Small intestine (tissue), 7 donors: ENCODE measurements around the gene ACTR1B. TPM values are rescaled to one million over a fixed set of nuclear protein-coding genes. Genes with fewer than 3 reads are reported as not detected.
"Not testable (repeated sequence)": the region's sequence is repeated elsewhere in the genome, so short reads cannot be mapped to it uniquely, and the experiment has no call there.

Source experiments
- DNase-seq, 2 donors: peaks; one replicate each; pipeline versions ENCODE4 v3.0.0 to v3.0.0-alpha.2; 2013
- FAIRE-seq: peaks from 2 replicates; lab custom pipeline; 2012; peaks lifted over from hg19 to GRCh38; lab: Jason Lieb, UNC
- H3K27ac ChIP-seq, 3 donors: one replicate each; pipeline ENCODE4 v1.5.1; 2013; ENCODE audit warnings: low read length in 2 of 3, mild to moderate bottlenecking in 2 of 3, control low read depth in 1 of 3, inconsistent platforms in 1 of 3, low read depth in 1 of 3, moderate library complexity in 1 of 3
- H3K27me3 ChIP-seq, 3 donors: one replicate each; pipeline ENCODE4 v1.6.1; 2013; ENCODE audit warnings: low read length in 3 of 3, inconsistent platforms in 1 of 3; ENCODE audit not compliant: control insufficient read depth in 3 of 3, insufficient read depth in 3 of 3
- H3K36me3 ChIP-seq, 3 donors: one replicate each; pipeline ENCODE4 v1.6.1; 2013; ENCODE audit warnings: low read length in 3 of 3, inconsistent platforms in 1 of 3, low read depth in 1 of 3, mild to moderate bottlenecking in 1 of 3, moderate library complexity in 1 of 3; ENCODE audit not compliant: control insufficient read depth in 3 of 3, insufficient read depth in 2 of 3
- H3K4me1 ChIP-seq, 3 donors: one replicate each; pipeline ENCODE4 v1.6.1; 2013; ENCODE audit warnings: low read length in 2 of 3, inconsistent platforms in 1 of 3, low read depth in 1 of 3, mild to moderate bottlenecking in 1 of 3, moderate library complexity in 1 of 3; ENCODE audit not compliant: control insufficient read depth in 3 of 3, insufficient read depth in 2 of 3
- H3K4me3 ChIP-seq, 3 donors: one replicate each; pipeline ENCODE4 v1.5.1; 2013; ENCODE audit warnings: low read length in 3 of 3, control low read depth in 1 of 3, inconsistent platforms in 1 of 3, low read depth in 1 of 3, mild to moderate bottlenecking in 1 of 3, moderate library complexity in 1 of 3
- H3K9me3 ChIP-seq, 2 donors: one replicate each; pipeline ENCODE4 v1.6.1; 2013; ENCODE audit warnings: low read depth in 1 of 2, low read length in 1 of 2; ENCODE audit not compliant: control insufficient read depth in 2 of 2, insufficient read depth in 1 of 2
- WGBS, 3 donors: extraction: QIAGEN DNeasy Blood & Tissue Kit; methylation state at CpG; one replicate each; pipeline ENCODE4 v1.1.7; 2013; 5-methylcytosine and 5-hydroxymethylcytosine counted together
- polyA plus RNA-seq, 4 donors: library from polyadenylated mRNA; stranded (reverse) in 3 of 4; unstranded in 1 of 4; fragments of 200-250 nt in 3 of 4; fragments of 120-200 nt in 1 of 4; gene quantifications; one replicate each; pipeline versions ENCODE4 v1.2.1 to v1.2.3, GENCODE V29; 2013
- donor health status: healthy with polysubstance abuse.
- donor health status: control.
- donor health status: control.
- donor health status: Bipolar disorder and iron deficiency.
- donor health status: healthy.

The ACTR1B gene
- polyA plus RNA-seq, 4 donors, result 56.6 to 91.2 (median 67.4) TPM

DNA sequence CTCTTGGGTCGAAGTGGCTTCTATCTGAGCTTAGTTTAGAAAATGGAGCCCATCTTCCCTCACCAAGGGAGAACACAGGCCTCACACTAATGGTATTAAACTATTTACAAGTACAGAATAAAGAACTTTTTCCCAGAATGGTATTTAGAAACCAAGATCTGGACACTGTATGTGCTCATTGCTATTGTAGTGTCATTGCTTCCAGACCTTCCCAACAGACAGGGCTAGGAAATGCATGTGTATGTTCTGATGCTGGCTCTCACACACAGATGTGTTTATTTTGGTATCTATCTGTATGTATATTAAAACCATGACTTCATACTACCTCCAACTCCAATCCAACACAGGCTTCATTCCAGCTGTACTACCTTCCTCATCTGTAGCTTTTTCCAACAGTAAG is 10.0 kb downstream of the ACTR1B start:
- WGBS, 3 donors, result 100% methylated on average over 1 of the region's 1 CpG
- H3K4me1 ChIP-seq, result peaks cover 0 to 3% (median 2%) of the 10 kb centered on the region in 3 donors
- no peaks in the 10 kb centered on the region for H3K27me3 ChIP-seq
- H3K9me3 ChIP-seq, result peaks cover 0 to 27% of the 10 kb centered on the region in 2 donors
- no peak overlapping the region for H3K4me3 ChIP-seq
- H3K27ac ChIP-seq, result no peak overlapping the region
- no peak for DNase-seq
- no peak for FAIRE-seq
- peaks cover 2 to 48% (median 5%) of the 10 kb centered on the region in 3 donors for H3K36me3 ChIP-seq

DNA sequence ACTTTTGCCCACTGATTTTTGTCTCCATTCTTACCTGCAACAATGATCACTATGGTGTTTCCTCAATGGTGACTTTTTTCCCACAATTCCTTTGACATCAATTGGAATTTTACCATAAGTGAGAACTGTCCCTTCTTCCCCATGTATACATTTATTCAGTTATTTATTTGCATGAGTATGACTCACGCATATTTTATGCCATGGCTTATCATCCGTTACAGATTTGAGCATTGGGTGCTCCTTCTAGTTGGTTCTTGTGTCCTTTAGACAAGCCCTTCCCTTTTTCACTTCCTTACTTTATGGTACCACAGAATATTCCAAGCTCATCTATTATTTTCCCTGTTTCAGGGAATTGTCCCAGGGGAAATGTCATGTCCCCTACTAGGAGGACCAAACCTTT is 10.4 kb downstream of the ACTR1B start:
- Histone ChIP-seq H3K4me3 (no peak overlapping the region), H3K4me1 (peaks cover 0 to 3% (median 2%) of the 10 kb centered on the region in 3 donors), H3K27ac (no peak overlapping the region), H3K36me3 (peaks cover 3 to 44% (median 6%) of the 10 kb centered on the region in 3 donors), H3K27me3 (no peaks in the 10 kb centered on the region), H3K9me3 (peaks cover 0 to 27% of the 10 kb centered on the region in 2 donors)
- DNase-seq, result peak in 1 of 2 donors; percentile 19
- no peak for FAIRE-seq
- WGBS, 3 donors, result 74 to 85% (median 80%) methylated on average over 2 of the region's 2 CpGs

DNA sequence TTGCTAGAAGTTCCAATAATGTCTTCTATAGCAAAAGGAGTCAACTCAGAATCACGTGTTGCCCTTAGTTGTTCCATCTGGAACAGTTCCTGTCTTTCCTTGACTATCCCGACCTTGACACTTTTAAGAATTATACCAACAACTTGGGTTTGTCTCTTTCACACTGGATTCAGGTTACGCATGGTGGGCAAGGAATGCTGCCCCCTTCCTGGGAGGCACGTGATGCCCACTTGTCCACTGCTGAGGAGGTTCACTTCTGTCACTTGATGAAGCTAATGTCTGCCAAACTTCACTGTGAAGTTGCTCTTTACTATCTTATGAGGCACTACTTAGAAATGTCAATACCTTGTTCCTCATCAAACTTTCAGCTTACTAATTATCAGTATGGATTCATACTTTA is 12.7 kb downstream of the ACTR1B start:
- Histone ChIP-seq H3K27me3 (no peaks in the 10 kb centered on the region), H3K9me3 (peaks cover 0 to 27% of the 10 kb centered on the region in 2 donors), H3K4me3 (no peak overlapping the region), H3K27ac (no peak overlapping the region), H3K36me3 (peaks cover 8 to 30% (median 17%) of the 10 kb centered on the region in 3 donors), H3K4me1 (peaks cover 0 to 7% (median 3%) of the 10 kb centered on the region in 3 donors)
- WGBS, 3 donors, result 79 to 86% (median 82%) methylated on average over 4 of the region's 4 CpGs
- no peak for FAIRE-seq
- DNase-seq, result no peak

DNA sequence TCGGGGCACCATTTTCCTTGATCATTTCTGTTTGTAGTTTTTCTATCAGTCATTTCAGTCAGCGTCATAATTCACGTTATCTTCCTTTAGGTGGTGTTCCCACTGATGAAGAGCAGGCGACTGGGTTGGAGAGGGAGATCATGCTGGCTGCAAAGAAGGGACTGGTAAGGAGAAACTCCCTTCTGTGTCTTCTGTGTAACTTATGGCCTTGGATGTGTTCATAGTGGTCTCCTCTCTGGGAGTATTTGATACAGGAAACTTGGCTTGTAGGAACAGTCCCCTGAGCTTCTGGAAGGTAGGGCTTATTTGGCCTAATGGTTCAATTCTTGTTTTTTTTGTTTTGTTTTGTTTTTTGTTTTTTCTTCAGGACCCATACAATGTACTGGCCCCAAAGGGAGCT is 16.9 kb downstream of the ACTR1B start:
- peak overlapping the region in 1 of 3 donors; percentile 14 for H3K27ac ChIP-seq
- no peak for DNase-seq
- H3K4me1 ChIP-seq, result peaks cover 3 to 10% (median 8%) of the 10 kb centered on the region in 3 donors
- H3K36me3 ChIP-seq, result peaks cover 8 to 14% (median 14%) of the 10 kb centered on the region in 3 donors
- FAIRE-seq, result no peak
- H3K4me3 ChIP-seq, result peak overlapping the region; percentile 73 to 99 (median 80)
- WGBS, 3 donors, result 23 to 75% (median 51%) methylated on average over 4 of the region's 4 CpGs
- no peaks in the 10 kb centered on the region for H3K27me3 ChIP-seq
- no peaks in the 10 kb centered on the region for H3K9me3 ChIP-seq

DNA sequence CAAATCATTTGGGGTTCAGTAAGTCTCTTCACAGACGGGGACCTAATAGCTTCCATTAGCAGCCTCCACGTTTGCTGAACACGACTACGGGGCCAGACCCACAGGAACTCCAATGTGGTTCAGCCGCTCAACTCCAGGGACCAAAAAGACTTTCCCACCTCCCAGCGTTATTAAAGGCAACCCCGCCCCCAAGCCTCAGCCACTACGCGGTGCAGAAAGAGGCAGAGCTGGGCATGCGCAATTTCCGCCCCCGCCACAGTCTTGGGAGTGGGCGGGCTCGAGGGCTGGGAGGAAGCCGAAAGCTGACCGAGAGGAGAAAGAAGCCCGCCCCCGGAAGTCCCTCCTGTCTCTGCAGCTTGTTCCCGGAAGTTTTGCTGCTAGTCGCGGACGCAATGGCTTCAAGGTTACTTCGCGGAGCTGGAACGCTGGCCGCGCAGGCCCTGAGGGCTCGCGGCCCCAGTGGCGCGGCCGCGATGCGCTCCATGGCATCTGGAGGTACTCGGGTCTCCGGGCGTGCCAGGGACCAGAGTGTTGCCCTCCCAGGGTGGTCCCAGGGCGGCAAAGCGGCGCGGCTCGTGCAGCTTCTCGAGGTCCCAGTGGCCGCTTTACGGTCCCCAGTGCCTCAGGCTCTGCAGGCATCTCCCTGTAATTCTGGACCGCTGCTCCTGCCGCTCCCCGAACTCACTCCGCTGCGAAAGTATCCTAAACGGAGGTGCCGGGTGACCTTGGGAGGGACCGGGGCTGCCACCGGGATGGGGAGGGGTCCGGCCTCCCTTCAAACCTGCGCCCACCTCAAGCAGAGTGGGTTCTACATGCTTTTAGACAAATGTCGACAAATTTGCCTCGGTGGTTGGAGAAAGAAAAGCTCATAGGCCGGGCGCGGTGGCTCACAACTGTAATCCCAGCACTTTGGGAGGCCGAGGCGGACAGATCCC is 17.9 kb downstream of the ACTR1B start, which contains the start of gene COX5B:
TSS of gene COX5B (plus strand) at position 368 of the 935 bp plus-strand sequence. CDS start at position 393, 25 bp downstream.
- Histone ChIP-seq H3K4me3 (peak within 1 kb of the TSS; percentile 73 to 99 (median 80)), H3K27me3 (no peaks in the 10 kb centered on the region), H3K9me3 (no peaks in the 10 kb centered on the region), H3K27ac (peak within 1 kb of the TSS; percentile 85 to 98 (median 95)), H3K36me3 (peaks cover 8 to 14% (median 14%) of the 10 kb centered on the region in 3 donors), H3K4me1 (peaks cover 3 to 10% (median 8%) of the 10 kb centered on the region in 3 donors)
- FAIRE-seq (no peak), DNase-seq (peak; percentile 99)
- WGBS, 3 donors, result 0 to 1% (median 0%) methylated on average over 61 to 63 of the region's 63 CpGs

DNA sequence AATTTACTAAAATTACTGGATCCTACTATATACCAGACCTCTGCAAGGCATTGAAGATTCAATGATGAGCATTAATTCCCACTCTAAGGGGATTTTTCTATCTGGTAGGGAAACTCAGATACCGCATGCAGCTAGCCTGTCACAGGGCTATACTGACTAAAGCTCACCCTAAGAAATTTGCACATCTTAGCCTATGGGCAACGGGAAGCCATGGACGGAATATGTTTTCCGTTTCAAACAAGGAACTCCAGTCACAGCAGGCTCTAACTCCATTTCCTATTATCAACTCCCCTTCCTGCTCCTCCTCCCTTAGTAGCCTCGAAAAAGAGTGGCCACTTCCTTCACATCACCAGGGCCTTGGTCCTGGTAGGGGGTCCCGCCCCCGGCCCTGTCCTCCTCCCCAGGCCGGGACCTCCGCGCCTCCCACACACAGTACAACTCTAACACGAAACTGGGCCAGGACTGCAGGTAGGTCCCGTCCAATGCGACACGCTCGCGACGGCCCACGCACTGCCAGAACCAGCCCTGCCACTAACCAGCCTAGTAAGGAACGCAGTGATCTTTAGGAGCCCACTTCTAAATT is 18.6 kb downstream of the ACTR1B start:
- peaks cover 8 to 14% (median 14%) of the 10 kb centered on the region in 3 donors for H3K36me3 ChIP-seq
- H3K9me3 ChIP-seq, result no peaks in the 10 kb centered on the region
- DNase-seq (no peak), FAIRE-seq (no peak)
- no peaks in the 10 kb centered on the region for H3K27me3 ChIP-seq
- peaks cover 3 to 10% (median 8%) of the 10 kb centered on the region in 3 donors for H3K4me1 ChIP-seq
- H3K4me3 ChIP-seq, result peak overlapping the region; percentile 43 to 99 (median 73)
- peak overlapping the region; percentile 85 to 98 (median 95) for H3K27ac ChIP-seq
- WGBS, 3 donors, result 7 to 10% (median 7%) methylated on average over 19 of the region's 19 CpGs

DNA sequence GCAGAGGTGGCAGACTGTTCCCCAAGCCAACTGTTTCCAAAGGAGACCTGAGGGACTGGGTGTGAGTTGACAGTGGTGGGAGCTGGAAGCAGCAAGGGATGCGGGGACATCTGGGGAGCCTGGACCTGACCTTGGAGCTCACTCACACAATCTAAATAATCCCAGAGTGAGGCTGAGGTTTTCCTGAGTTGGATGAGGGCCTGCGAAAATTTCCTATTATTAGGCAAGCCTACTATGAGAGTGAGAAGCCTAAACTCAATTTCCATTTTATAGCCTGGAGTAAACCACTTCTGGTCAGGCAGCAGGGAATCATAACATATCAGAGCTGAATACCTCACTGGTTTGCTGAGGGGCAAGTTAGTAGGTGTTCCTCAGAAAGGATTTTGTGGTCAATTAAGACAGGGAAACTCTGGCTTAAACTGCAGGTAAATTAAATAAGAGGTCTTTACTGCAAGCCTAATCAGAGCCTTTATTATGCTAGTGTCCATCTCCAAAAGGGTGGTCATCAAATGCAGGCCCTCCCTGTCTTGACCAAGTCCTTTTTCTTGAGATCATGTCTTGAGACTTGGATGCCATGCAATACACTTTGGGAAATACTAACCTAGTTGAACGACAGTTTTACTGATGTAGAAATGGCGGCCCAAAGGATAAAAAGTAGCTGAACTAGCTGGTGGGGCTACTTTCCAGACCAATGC is 19.7 kb downstream of the ACTR1B start:
- no peaks in the 10 kb centered on the region for H3K9me3 ChIP-seq
- FAIRE-seq (no peak), DNase-seq (no peak)
- H3K27ac ChIP-seq, result no peak overlapping the region
- H3K4me3 ChIP-seq, result no peak overlapping the region
- H3K36me3 ChIP-seq, result peaks cover 8 to 13% (median 11%) of the 10 kb centered on the region in 3 donors
- peaks cover 0 to 8% (median 8%) of the 10 kb centered on the region in 3 donors for H3K4me1 ChIP-seq
- no peaks in the 10 kb centered on the region for H3K27me3 ChIP-seq
- 94 to 99% (median 98%) methylated on average over 4 of the region's 4 CpGs for WGBS, 3 donors

DNA sequence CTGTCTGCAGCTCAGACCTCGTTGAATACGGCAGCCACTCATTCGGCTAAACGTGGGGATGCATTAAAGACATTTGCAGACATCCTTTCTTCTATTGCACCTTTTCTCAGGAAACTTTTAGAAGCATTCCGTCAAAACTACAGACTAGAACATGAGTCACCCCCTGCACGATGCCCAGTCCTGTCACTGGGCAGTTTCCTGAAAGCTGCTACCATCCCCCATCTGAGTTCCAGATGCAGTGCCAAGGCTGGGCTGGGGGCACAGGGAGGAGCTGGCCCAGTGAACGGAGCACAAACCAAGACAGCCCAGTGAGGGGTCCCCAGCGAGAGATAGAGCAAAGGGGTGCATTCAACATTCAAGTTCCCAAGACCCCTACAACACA is 37.8 kb downstream of the ACTR1B start:
- not testable (repeated sequence) for H3K27ac ChIP-seq, H3K4me1 ChIP-seq, H3K36me3 ChIP-seq, H3K4me3 ChIP-seq, H3K27me3 ChIP-seq, H3K9me3 ChIP-seq, FAIRE-seq, DNase-seq
- 68 to 86% (median 82%) methylated on average over 8 of the region's 8 CpGs for WGBS, 3 donors
